Measurements from ENCODE around the gene TOP3B.

- TF ChIP-seq CTCF (IDR thresholded peaks at IDR 0.05), result no peak
- TF ChIP-seq POLR2A (IDR thresholded peaks at IDR 0.05), result no peak
Measured at GRCh38 chr22:22025320-22026156, 43.0 kb upstream of the TOP3B start.

All from right lobe of liver (tissue), 4 donors.